Mammary epithelial cell (primary cell): ENCODE results near the gene EXOC3L1.

Experiments used
- CTCF ChIP-seq, 2 donors: IDR thresholded peaks in 1 of 2; conservative IDR thresholded peaks in 1 of 2; 2 replicates each; pipeline ENCODE4 v1.5.1; 2011 to 2012; ENCODE audit warnings: inconsistent platforms in 2 of 2, low read length in 2 of 2, mild to moderate bottlenecking in 2 of 2, control low read depth in 1 of 2, low read depth in 1 of 2; ENCODE audit not compliant: insufficient read depth in 1 of 2; ENCODE audit errors: extremely low read depth in 1 of 2
- EZH2 ChIP-seq: IDR thresholded peaks from 2 replicates; pipeline ENCODE4 v1.6.1; 2012; ENCODE audit warnings: low read length, inconsistent platforms, borderline replicate concordance

- no peak for TF ChIP-seq EZH2
- no peak for TF ChIP-seq CTCF (conservative IDR thresholded peaks at IDR 0.05 in 1 of 2, IDR thresholded peaks at IDR 0.05 in 1 of 2; ENCODE audit: extremely low read depth in 1 of 2, insufficient read depth in 1 of 2, low read depth in 1 of 2, low read length in 2 of 2)
Measured at GRCh38 chr16:67162506-67163163, 27.3 kb downstream of the EXOC3L1 start.
